G401 (cell line): ENCODE results near the gene MRC1. TPM values are rescaled to one million over a fixed set of nuclear protein-coding genes. Genes with fewer than 3 reads are reported as not detected.
"Not testable (repeated sequence)": the region's sequence is repeated elsewhere in the genome, so short reads cannot be mapped to it uniquely, and the experiment has no call there.

Experiments
- DNase-seq: peaks from one replicate; pipeline ENCODE4 v3.0.0-alpha.2; 2015; ENCODE audit warnings: low spot score
- in situ Hi-C: cut with HindIII; loops from 2 replicates; pipeline ENCODE4 v1.10.0; 2016; ENCODE audit warnings: low sequenced_read_pairs, mixed read lengths
- total RNA-seq: library from RNA; depleted of rRNA; stranded (reverse); fragments of >200 nt; shearing (Covaris generic); gene quantifications from 2 replicates; pipeline ENCODE4 v1.2.3, GENCODE V29; 2014; rRNA removed

Gene MRC1
- total RNA-seq, 1 experiment from 2014 or later = not detected

DNA sequence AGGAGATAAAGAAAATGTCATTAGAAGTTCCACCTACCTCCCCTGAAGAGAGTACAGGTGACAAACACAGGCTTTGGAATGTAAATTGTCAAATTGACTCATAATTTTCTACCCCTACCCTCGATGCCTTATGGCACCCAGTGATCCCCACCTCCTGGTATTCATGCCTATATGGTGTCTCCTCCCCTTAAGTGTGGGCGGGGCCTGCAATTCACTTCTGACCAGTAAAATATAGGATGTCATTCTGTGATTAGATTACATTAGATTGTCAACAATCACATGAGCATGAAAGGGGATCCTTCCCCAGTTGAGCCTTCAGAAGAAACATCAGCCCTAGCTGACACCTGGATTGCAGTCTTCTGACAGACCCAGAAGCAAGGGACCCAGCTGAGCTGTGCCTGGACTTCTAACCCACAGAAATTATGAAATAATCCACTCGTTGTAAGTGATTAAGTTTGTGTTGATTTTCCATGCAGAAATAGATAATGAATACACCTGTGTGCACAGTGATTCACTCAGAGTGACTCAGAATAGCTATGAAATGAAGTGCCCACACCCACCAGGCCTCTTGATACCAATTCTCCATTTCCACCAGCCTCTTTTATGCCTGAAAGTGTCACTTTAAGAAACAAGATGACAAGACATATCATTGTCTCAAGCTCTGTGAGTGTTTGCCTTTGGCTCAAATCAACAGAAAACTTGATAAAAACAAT lies 134.0 kb downstream of the MRC1 start:
- no peak for DNase-seq
- in situ Hi-C loops = no loop called here

DNA sequence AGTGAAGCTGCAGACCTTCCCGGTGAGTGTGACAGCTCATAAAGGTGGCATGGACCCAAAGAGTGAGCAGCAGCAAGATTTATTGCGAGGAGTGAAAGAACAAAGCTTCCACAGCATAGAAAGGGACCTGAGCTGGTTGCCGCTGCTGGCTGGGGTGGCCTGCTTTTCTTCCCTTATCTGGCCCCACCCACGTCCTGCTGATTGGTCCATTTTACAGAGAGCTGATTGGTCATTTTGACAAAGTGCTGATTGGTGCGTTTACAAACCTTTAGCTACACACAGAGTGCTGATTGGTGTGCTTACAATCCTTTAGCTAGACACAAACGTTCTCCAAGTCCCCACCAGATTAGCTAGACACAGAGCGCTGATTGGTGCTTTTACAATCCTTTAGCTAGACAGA lies 141.1 kb downstream of the MRC1 start:
- DNase-seq, in situ Hi-C loops: not testable (repeated sequence)

DNA sequence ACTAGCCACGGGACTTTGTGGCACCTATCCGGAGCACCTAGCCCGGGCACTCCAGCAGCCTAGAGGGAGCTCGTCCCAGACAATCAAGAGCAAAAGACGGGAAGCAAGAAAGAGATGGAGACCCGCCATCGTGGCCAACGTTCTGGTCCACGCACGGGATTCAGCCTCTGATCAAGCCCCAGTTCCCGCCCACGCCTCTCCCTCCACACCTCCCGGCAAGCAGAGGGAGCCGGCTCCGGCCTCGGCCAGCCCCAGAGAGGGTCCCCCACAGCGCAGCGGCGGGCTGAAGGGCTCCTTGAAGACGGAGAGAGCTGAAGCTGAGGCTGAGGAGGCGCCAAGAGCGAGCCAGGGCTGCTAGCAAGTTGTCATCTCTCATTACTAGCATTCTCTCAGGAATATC lies 141.6 kb downstream of the MRC1 start:
- DNase-seq = no peak
- in situ Hi-C loops = no loop called here

DNA sequence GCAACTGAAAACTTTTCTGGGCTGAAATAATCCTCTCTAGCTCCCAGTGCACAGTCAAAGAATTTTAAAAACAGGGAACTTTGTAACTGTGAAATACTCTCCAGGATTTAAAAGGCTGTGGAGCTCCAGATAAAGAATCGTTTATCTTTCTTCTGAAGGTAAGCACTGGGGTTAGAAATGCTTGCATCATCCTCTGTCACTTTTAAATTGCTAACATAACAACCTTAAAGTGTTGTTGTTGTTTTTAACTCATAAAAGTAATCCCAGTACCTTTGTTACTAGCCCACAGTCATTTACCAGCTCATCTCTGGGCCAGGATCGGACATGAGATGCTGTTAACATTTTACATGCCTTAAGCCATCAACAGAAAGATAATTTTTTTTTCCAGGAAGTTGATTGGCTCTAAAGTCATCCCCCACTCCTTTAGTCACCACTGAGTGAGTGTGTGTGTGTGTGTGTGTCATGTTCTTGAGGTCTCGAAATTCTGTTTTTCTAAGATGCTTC lies 142.8 kb downstream of the MRC1 start, which contains the start of gene SLC39A12:
Gene SLC39A12 (plus strand): TSS at position 51 of the 504 bp plus-strand sequence. CDS start 1,359 bp downstream, outside the sequence.
- in situ Hi-C loops = no loop called here

DNA sequence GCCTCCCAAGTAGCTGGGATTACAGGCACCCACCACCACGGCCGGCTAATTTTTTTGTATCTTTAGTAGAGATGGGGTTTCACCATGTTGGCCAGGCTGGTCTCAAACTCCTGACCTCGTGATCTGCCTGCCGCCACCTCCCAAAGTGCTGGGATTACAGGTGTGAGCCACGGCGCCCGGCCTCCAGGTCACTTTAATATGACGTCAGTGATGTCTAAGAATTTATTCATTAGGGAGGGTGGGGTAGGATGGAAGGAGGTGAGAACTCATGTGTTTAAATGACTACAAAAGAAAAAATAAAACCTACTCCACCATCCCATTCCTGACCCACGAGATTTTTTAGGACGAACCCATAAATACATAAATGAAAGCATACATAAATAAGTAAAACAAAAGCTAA lies 145.2 kb downstream of the MRC1 start:
- in situ Hi-C loops, DNase-seq: not testable (repeated sequence)

More for the DNA sequence above, 142.8 kb downstream of the MRC1 start, which contains the start of gene SLC39A12:
- DNase-seq = no peak

DNA sequence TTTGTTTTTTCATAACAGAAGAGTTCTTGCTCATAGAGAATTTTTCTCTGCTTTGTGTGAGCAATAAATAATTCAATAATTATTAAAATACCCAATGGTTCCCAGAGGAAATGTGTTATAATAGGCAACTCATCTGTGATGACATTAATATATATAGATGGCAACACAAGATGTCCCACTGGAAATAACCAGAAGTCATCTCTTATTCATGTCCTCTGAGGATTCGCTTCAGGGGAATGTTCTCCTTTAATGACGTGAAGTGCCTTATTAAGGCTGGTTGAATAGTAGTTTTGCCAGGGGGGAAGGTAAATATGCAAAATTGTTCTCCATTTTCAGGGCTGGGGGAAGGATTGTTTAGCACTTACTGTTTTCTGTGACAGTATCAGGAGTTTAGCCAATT lies 145.7 kb downstream of the MRC1 start:
- DNase-seq = no peak
- in situ Hi-C loops = no loop called here

DNA sequence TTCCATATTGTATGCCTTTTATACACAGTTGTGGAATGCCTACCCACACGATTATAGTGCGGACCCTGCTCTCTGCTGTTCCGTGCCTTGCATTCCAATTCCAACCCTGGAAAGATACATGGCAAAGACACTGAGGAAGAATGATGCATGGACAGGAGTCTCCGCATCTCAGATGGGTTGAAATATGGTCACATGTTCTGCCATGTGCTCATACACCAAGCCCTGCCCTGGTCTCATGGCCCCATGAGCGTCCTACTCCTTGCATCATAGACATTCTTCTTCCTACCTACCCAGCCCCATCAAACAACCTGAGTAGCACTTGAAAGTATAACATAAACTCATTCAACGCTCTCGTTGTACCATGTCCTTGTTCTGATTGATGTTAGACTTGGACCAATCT lies 148.9 kb downstream of the MRC1 start:
- in situ Hi-C loops = no loop called here
- no peak for DNase-seq

DNA sequence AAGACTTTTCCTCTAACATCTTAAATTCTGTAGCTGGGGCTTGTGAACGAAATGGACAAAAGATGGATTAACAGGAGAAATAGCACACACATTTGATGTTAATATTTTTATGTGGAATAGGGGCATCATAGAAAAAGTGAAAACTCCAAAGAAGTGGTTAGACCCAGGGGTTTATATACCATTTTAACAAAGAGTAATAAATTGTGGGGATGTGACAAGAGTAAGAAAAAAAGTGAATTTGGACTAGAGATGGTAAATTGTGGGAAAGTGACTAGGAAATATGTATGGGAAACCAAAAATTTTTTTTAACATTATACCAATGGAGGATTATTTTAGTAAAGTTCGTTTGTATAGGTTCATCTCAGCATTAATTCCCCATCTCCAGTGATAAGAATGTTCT lies 150.7 kb downstream of the MRC1 start:
- no peak for DNase-seq
- in situ Hi-C loops = no loop called here

Other genes starting within 250 kb of the MRC1 start
- 113 and 125 TPM in 2 replicates for gene HACD1, start 192.0 kb upstream of the MRC1 start, total RNA-seq
- gene STAM, start 165.2 kb upstream of the MRC1 start, total RNA-seq = 20.4 and 25.9 TPM in 2 replicates
- not detected in 2 replicates for gene TMEM236, start 57.1 kb upstream of the MRC1 start, total RNA-seq
- gene SLC39A12, start 142.6 kb downstream of the MRC1 start, total RNA-seq = not detected in 2 replicates